Heart right ventricle (tissue), 16 donors: ENCODE measurements around the gene CBLB. TPM values are rescaled to one million over a fixed set of nuclear protein-coding genes. Genes with fewer than 3 reads are reported as not detected.
A peak's percentile ranks its signal among the peaks of the same experiment; 100 is the strongest.

ENCODE experiments used
- ATAC-seq, 8 donors: fragments of 200-7000 bp; cut with Tn5 transposase; one replicate each; pipeline ENCODE4 v1.9.1; 2020; ENCODE audit warnings: mild to moderate bottlenecking in 8 of 8, moderate library complexity in 8 of 8, moderate number of reproducible peaks in 1 of 8
- DNase-seq, 2 donors: peaks; one replicate each; pipeline ENCODE4 v3.0.0-alpha.2; 2020
- H3K27ac ChIP-seq, 10 donors: fragments of 200-600 bp; sonication (generic) in 2 of 10; one replicate each; pipeline versions ENCODE4 v1.5.0 to v1.8.0; 2020 to 2022; ENCODE audit warnings: mild to moderate bottlenecking in 3 of 10
- H3K27me3 ChIP-seq, 7 donors: fragments of 200-600 bp; one replicate each; pipeline ENCODE4 v1.8.0; 2021 to 2022; ENCODE audit warnings: mild to moderate bottlenecking in 2 of 7
- H3K36me3 ChIP-seq, 9 donors: fragments of 200-600 bp; sonication (generic) in 1 of 9; one replicate each; pipeline versions ENCODE4 v1.5.0 to v1.8.0; 2020 to 2022; ENCODE audit warnings: mild to moderate bottlenecking in 2 of 9
- H3K4me1 ChIP-seq, 9 donors: fragments of 200-600 bp; sonication (generic) in 1 of 9; one replicate each; pipeline versions ENCODE4 v1.5.0 to v1.8.0; 2020 to 2022; ENCODE audit warnings: mild to moderate bottlenecking in 4 of 9
- H3K4me3 ChIP-seq, 10 donors: fragments of 200-600 bp; sonication (generic) in 2 of 10; one replicate each; pipeline versions ENCODE4 v1.5.0 to v1.8.0; 2020 to 2022; ENCODE audit warnings: mild to moderate bottlenecking in 7 of 10, moderate library complexity in 2 of 10
- H3K9me3 ChIP-seq, 11 donors: fragments of 200-600 bp in 10 of 11; sonication (generic) in 2 of 11; one replicate each; pipeline versions ENCODE4 v1.5.0 to v1.8.0; 2013 to 2022; ENCODE audit warnings: mild to moderate bottlenecking in 2 of 11, control low read depth in 1 of 11, moderate library complexity in 1 of 11
- CTCF ChIP-seq, 9 donors: fragments of 200-600 bp; sonication (generic) in 2 of 9; IDR thresholded peaks; one replicate each; pipeline versions ENCODE4 v1.5.0 to v1.8.0; 2021 to 2022; ENCODE audit warnings: antibody characterized with exemption in 9 of 9, mild to moderate bottlenecking in 5 of 9, moderate library complexity in 1 of 9
- WGBS, 2 donors: extraction: QIAGEN DNeasy Blood & Tissue Kit; methylation state at CpG; one replicate each; pipeline ENCODE4 v1.1.7; 2013; ENCODE audit warnings: inconsistent platforms in 1 of 2; 5-methylcytosine and 5-hydroxymethylcytosine counted together
- intact Hi-C, 10 donors: fragments of 100-400 bp; cut with DNase I; formaldehyde crosslinking; loops; one replicate each; pipeline versions ENCODE4 v1.11.1 to v1.14.2; 2022
- polyA plus RNA-seq, 2 donors: library from polyadenylated mRNA; stranded (reverse); fragments of 200-250 nt; gene quantifications; one replicate each; pipeline ENCODE4 v1.2.3, GENCODE V29; 2013
- total RNA-seq, 10 donors: library from RNA; stranded (reverse); fragmentation: NEBNext Ultra II Directional in 3 of 10; extraction: Animal tissue kit (Norgen Biotek cat#: 25700) in 3 of 10; gene quantifications; one replicate each; pipeline versions ENCODE4 v1.2.1 to v1.2.4, GENCODE V29; 2021 to 2023
- donor health status: Arrhythmogenic right ventricular cardiomyopathy.
- donor health status: ischemic (EF 13 %, LVEDD 7.1; RV severe dilation, severe dysfunction).
- donor health status: healthy with polysubstance abuse.
- donor health status: DM: no; HTN: yes; CAD: no.
- donor health status: DM: no; HTN: no; CAD: no.
- donor health status: ischemic (EF 25% LVEDD 6.9; RV normal size, moderate dysfunction).
- donor health status: ischemic (EF 25% LVEDD 5.7; RV mildly dilated, moderate dysfunction).
- donor health status: healthy.
- donor health status: DM: yes; HTN: yes; CAD: no.
- donor health status: Ischemic cardiomyopathy.
- donor health status: ischemic (EF 35%, LVEDD 5.7; RV mildly dilated, moderate dysfunction).
- donor health status: nonischemic (EF 11% LVEDD 7.7; RV severe dilation, severe dysfunction).
- donor health status: DM: yes; HTN: yes; CAD: no.
- donor health status: PGD.
- donor health status: ischemic (EF 29% LVEDD 5.4; RV normal size, mild dysfunction).
- donor health status: nonischemic (EF 23%, LVEDD 6.1; RV moderate dilation, normal function).

CBLB gene
- total and polyA plus RNA-seq, 12 donors = 14.2 to 72.7 (median 46.0) TPM

GRCh38 chr3:105653868-105654267 lies 214.9 kb downstream of the CBLB start:
- TF ChIP-seq CTCF (IDR thresholded peaks at IDR 0.05) = no peak
- ATAC-seq (peak in 3 of 8 donors; percentile 19 to 54 (median 45)), DNase-seq (no peak)
- no peak overlapping the region for H3K27ac ChIP-seq
- intact Hi-C loops = no loop called here
- no peak overlapping the region for H3K4me3 ChIP-seq
- WGBS, 2 donors = 93 to 95% methylated on average over 3 of the region's 3 CpGs
- H3K27me3 ChIP-seq = no peaks in the 10 kb centered on the region
- H3K36me3 ChIP-seq = peaks cover 0 to 23% (median 0%) of the 10 kb centered on the region in 9 donors
- H3K9me3 ChIP-seq = no peaks in the 10 kb centered on the region
- H3K4me1 ChIP-seq = peaks cover 2 to 17% (median 11%) of the 10 kb centered on the region in 9 donors

- TF ChIP-seq CTCF (IDR thresholded peaks at IDR 0.05) = no peak
- no peak overlapping the region for H3K4me3 ChIP-seq
- peaks cover 0 to 16% (median 0%) of the 10 kb centered on the region in 9 donors for H3K36me3 ChIP-seq
- peaks cover 2 to 17% (median 11%) of the 10 kb centered on the region in 9 donors for H3K4me1 ChIP-seq
- DNase-seq (no peak), ATAC-seq (peak in 2 of 8 donors; percentile 26 to 48)
- no peaks in the 10 kb centered on the region for H3K27me3 ChIP-seq
- intact Hi-C loops = no loop called here
- WGBS, 2 donors = 36 to 55% methylated on average over 1 of the region's 1 CpG
- H3K9me3 ChIP-seq = no peaks in the 10 kb centered on the region
- no peak overlapping the region for H3K27ac ChIP-seq
These were observed 215.6 kb downstream of the CBLB start for GRCh38 chr3:105653166-105653565.

- ATAC-seq (no peak), DNase-seq (no peak)
- Histone ChIP-seq H3K27ac (no peak overlapping the region), H3K4me1 (no peaks in the 10 kb centered on the region), H3K36me3 (no peaks in the 10 kb centered on the region), H3K4me3 (no peak overlapping the region), H3K9me3 (no peaks in the 10 kb centered on the region), H3K27me3 (no peaks in the 10 kb centered on the region)
- intact Hi-C loops = no loop called here
- WGBS, 2 donors = 62 to 67% methylated on average over 3 of the region's 3 CpGs
- TF ChIP-seq CTCF (IDR thresholded peaks at IDR 0.05) = no peak
These were observed 219.3 kb downstream of the CBLB start for GRCh38 chr3:105649480-105649879.

- no peaks in the 10 kb centered on the region for H3K27me3 ChIP-seq
- WGBS, 2 donors = 76 to 87% methylated on average over 2 of the region's 2 CpGs
- DNase-seq (no peak), ATAC-seq (peak in 1 of 8 donors; percentile 77)
- H3K9me3 ChIP-seq = peaks cover 0 to 3% (median 0%) of the 10 kb centered on the region in 11 donors
- no peak overlapping the region for H3K4me3 ChIP-seq
- H3K27ac ChIP-seq = no peak overlapping the region
- intact Hi-C loops = no loop called here
- H3K36me3 ChIP-seq = no peaks in the 10 kb centered on the region
- no peaks in the 10 kb centered on the region for H3K4me1 ChIP-seq
- TF ChIP-seq CTCF (IDR thresholded peaks at IDR 0.05) = no peak
These were observed 221.8 kb downstream of the CBLB start for GRCh38 chr3:105647047-105647446.
